GM12892 (cell line): Measurements from ENCODE around the gene SLCO2A1.

Source experiments
- POLR2A ChIP-seq: IDR thresholded peaks from 2 replicates; pipeline ENCODE4 v1.6.1; 2011; ENCODE audit warnings: low read depth, low read length, control low read depth
- POLR2AphosphoS5 ChIP-seq: IDR thresholded peaks from 2 replicates; pipeline ENCODE4 v1.6.1; 2011; ENCODE audit warnings: low read depth, low read length, control low read depth
- TAF1 ChIP-seq: IDR thresholded peaks from 2 replicates; pipeline ENCODE4 v1.6.1; 2011; ENCODE audit warnings: low read depth, mild to moderate bottlenecking, control low read depth, low read length, borderline replicate concordance

GRCh38 chr3:133987948-133988484 is 41.7 kb downstream of the SLCO2A1 start:
- TF ChIP-seq TAF1 (no peak), POLR2AphosphoS5 (no peak), POLR2A (no peak)
